ENCODE measurements around the gene GPX4.

GPX4 gene

GRCh38 chr19:1151037-1151724 lies 47.4 kb downstream of the GPX4 start:
- Mint-ChIP-seq H3K9me3 (no peaks in the 10 kb centered on the region), H3K4me3 (no peak overlapping the region), H3K27me3 (no peaks in the 10 kb centered on the region), H3K27ac (no peak overlapping the region), H3K4me1 (no peaks in the 10 kb centered on the region), H3K36me3 (peaks cover 2% of the 10 kb centered on the region)

- Mint-ChIP-seq H3K36me3 (peaks cover 2% of the 10 kb centered on the region), H3K4me3 (no peak overlapping the region), H3K27ac (no peak overlapping the region), H3K4me1 (no peaks in the 10 kb centered on the region), H3K27me3 (no peaks in the 10 kb centered on the region), H3K9me3 (no peaks in the 10 kb centered on the region)
Observed at GRCh38 chr19:1151917-1152587, 48.3 kb downstream of the GPX4 start.

- H3K9me3 Mint-ChIP-seq = no peaks in the 10 kb centered on the region
- no peaks in the 10 kb centered on the region for H3K4me1 Mint-ChIP-seq
- no peak overlapping the region for H3K27ac Mint-ChIP-seq
- H3K4me3 Mint-ChIP-seq = no peak overlapping the region
- peaks cover 2% of the 10 kb centered on the region for H3K36me3 Mint-ChIP-seq
- H3K27me3 Mint-ChIP-seq = no peaks in the 10 kb centered on the region
Observed at GRCh38 chr19:1153891-1154730, 50.3 kb downstream of the GPX4 start.

- no peaks in the 10 kb centered on the region for H3K4me1 Mint-ChIP-seq
- H3K4me3 Mint-ChIP-seq = no peak overlapping the region
- no peaks in the 10 kb centered on the region for H3K27me3 Mint-ChIP-seq
- no peak overlapping the region for H3K27ac Mint-ChIP-seq
- H3K36me3 Mint-ChIP-seq = peaks cover 2% of the 10 kb centered on the region
- H3K9me3 Mint-ChIP-seq = no peaks in the 10 kb centered on the region
Observed at GRCh38 chr19:1154731-1155351, 51.0 kb downstream of the GPX4 start.

GRCh38 chr19:1155352-1156304 lies 51.8 kb downstream of the GPX4 start:
- Mint-ChIP-seq H3K36me3 (peaks cover 2% of the 10 kb centered on the region), H3K9me3 (no peaks in the 10 kb centered on the region), H3K27ac (peak overlapping the region; percentile 51), H3K27me3 (no peaks in the 10 kb centered on the region), H3K4me1 (no peaks in the 10 kb centered on the region), H3K4me3 (no peak overlapping the region)

Data from activated naive CD4-positive, alpha-beta T cell treated with anti-CD3 and anti-CD28 coated beads, Interleukin-2, amount 50 U/mL, for 24 hours (primary cell).